CD4-positive, alpha-beta T cell (primary cell): ENCODE results near the gene PRDM16. TPM values are rescaled to one million over a fixed set of nuclear protein-coding genes. Genes with fewer than 3 reads are reported as not detected.

ENCODE experiments used
- ATAC-seq: fragments of 200-7000 bp; cut with Tn5 transposase; one replicate; pipeline ENCODE4 v1.10.0; 2022; ENCODE audit warnings: mild to moderate bottlenecking; ENCODE audit not compliant: poor library complexity
- CTCF ChIA-PET: fragments of 350-600 bp; sonication (Branson Sonifier 250); formaldehyde crosslinking; loops from one replicate; lab custom pipeline; 2021; ENCODE audit warnings: antibody characterized with exemption, inconsistent platforms; lab: Charles Lee
- POLR2A ChIA-PET: fragments of 350-600 bp; sonication (Branson Sonifier 250); formaldehyde crosslinking; loops from one replicate; lab custom pipeline; 2021; ENCODE audit warnings: antibody characterized with exemption, inconsistent platforms; lab: Charles Lee
- DNase-seq, 14 experiments: peaks; one replicate each; pipeline ENCODE4 v3.0.0-alpha.2; 2013 to 2020; ENCODE audit warnings: mixed read lengths in 2 of 14
- H3K27ac ChIP-seq, 2 donors: one replicate each; pipeline versions ENCODE4 v1.5.1 to v1.7.0; 2013; ENCODE audit warnings: low read length in 2 of 2, low read depth in 1 of 2, mild to moderate bottlenecking in 1 of 2
- H3K27me3 ChIP-seq, 2 experiments: 1 replicate in 1 of 2; 2 replicates in 1 of 2; pipeline versions ENCODE4 v1.6.1 to v1.7.0; 2013; ENCODE audit warnings: low read length in 2 of 2, control low read depth in 1 of 2, mild to moderate bottlenecking in 1 of 2, moderate library complexity in 1 of 2; ENCODE audit not compliant: insufficient read depth in 2 of 2, control insufficient read depth in 1 of 2
- H3K36me3 ChIP-seq: one replicate; pipeline ENCODE4 v1.6.1; 2013; ENCODE audit warnings: low read length, control low read depth; ENCODE audit not compliant: insufficient read depth
- H3K4me1 ChIP-seq: one replicate; pipeline ENCODE4 v1.6.1; 2013; ENCODE audit warnings: low read length, control low read depth; ENCODE audit not compliant: insufficient read depth
- H3K4me3 ChIP-seq: one replicate; pipeline ENCODE4 v1.5.1; 2013; ENCODE audit warnings: mild to moderate bottlenecking, low read length, moderate library complexity
- H3K9me3 ChIP-seq, 2 experiments: 1 replicate in 1 of 2; 2 replicates in 1 of 2; pipeline versions ENCODE4 v1.6.1 to v1.7.0; 2013; ENCODE audit warnings: low read length in 2 of 2, mild to moderate bottlenecking in 2 of 2, control low read depth in 1 of 2, moderate library complexity in 1 of 2; ENCODE audit not compliant: control insufficient read depth in 1 of 2, insufficient read depth in 1 of 2
- H3K27ac Mint-ChIP-seq: one replicate; pipeline ENCODE4 v1.8.0; 2020; ENCODE audit warnings: mixed read lengths
- H3K27me3 Mint-ChIP-seq: one replicate; pipeline ENCODE4 v1.8.0; 2021; ENCODE audit warnings: mixed read lengths
- H3K36me3 Mint-ChIP-seq: one replicate; pipeline ENCODE4 v1.8.0; 2021; ENCODE audit warnings: low read depth, mixed read lengths
- H3K4me1 Mint-ChIP-seq: one replicate; pipeline ENCODE4 v1.8.0; 2021; ENCODE audit warnings: low read depth, mixed read lengths
- H3K4me3 Mint-ChIP-seq: one replicate; pipeline ENCODE4 v1.8.0; 2020; ENCODE audit warnings: mild to moderate bottlenecking, mixed read lengths
- H3K9me3 Mint-ChIP-seq: one replicate; pipeline ENCODE4 v1.8.0; 2020; ENCODE audit warnings: mixed read lengths
- intact Hi-C, 2 experiments: fragments of 100-400 bp; cut with DNase I in 1 of 2; cut with micrococcal nuclease in 1 of 2; formaldehyde crosslinking; loops; one replicate each; pipeline versions ENCODE4 v1.15.1 to v1.9.0; 2023 to 2025; cut with DNase I, micrococcal nuclease
- total RNA-seq, 174 experiments: library from RNA in 2 of 174; stranded (reverse) in 2 of 174; gene quantifications; one replicate each; pipeline ENCODE4 v1.2.3 and lab custom pipeline; 2021 to 2026
- TF ChIP-seq, protein P1 (sequence below): fragments of 200-600 bp; IDR thresholded peaks from one replicate; pipeline ENCODE4 v1.8.0; 2022; ENCODE audit warnings: antibody characterized with exemption, mild to moderate bottlenecking

The PRDM16 gene
- total RNA-seq, 2 experiments from 2014 or later = not detected

- Histone ChIP-seq H3K27me3 (peaks cover 0 to 2% of the 10 kb centered on the region in 2 experiments), H3K27ac (no peak overlapping the region), H3K4me1 (no peaks in the 10 kb centered on the region), H3K4me3 (no peak overlapping the region), H3K9me3 (no peaks in the 10 kb centered on the region), H3K36me3 (no peaks in the 10 kb centered on the region)
- ATAC-seq (no peak), DNase-seq (no peak)
- TF ChIP-seq, protein P1, sequence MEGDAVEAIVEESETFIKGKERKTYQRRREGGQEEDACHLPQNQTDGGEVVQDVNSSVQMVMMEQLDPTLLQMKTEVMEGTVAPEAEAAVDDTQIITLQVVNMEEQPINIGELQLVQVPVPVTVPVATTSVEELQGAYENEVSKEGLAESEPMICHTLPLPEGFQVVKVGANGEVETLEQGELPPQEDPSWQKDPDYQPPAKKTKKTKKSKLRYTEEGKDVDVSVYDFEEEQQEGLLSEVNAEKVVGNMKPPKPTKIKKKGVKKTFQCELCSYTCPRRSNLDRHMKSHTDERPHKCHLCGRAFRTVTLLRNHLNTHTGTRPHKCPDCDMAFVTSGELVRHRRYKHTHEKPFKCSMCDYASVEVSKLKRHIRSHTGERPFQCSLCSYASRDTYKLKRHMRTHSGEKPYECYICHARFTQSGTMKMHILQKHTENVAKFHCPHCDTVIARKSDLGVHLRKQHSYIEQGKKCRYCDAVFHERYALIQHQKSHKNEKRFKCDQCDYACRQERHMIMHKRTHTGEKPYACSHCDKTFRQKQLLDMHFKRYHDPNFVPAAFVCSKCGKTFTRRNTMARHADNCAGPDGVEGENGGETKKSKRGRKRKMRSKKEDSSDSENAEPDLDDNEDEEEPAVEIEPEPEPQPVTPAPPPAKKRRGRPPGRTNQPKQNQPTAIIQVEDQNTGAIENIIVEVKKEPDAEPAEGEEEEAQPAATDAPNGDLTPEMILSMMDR = no peak
- Mint-ChIP-seq H3K36me3 (no peaks in the 10 kb centered on the region), H3K4me3 (no peak overlapping the region), H3K9me3 (no peaks in the 10 kb centered on the region), H3K4me1 (no peaks in the 10 kb centered on the region), H3K27ac (no peak overlapping the region), H3K27me3 (peaks cover 4% of the 10 kb centered on the region)
- POLR2A ChIA-PET = no interaction called here
- CTCF ChIA-PET = no interaction called here
- intact Hi-C loops = loop anchor here in 1 of 2 experiments (5.0 kb wide), 1 partner anchor 269 kb away; no protein-coding TSS in a partner anchor
Observed at GRCh38 chr1:3281735-3282134, 212.7 kb downstream of the PRDM16 start.

DNA sequence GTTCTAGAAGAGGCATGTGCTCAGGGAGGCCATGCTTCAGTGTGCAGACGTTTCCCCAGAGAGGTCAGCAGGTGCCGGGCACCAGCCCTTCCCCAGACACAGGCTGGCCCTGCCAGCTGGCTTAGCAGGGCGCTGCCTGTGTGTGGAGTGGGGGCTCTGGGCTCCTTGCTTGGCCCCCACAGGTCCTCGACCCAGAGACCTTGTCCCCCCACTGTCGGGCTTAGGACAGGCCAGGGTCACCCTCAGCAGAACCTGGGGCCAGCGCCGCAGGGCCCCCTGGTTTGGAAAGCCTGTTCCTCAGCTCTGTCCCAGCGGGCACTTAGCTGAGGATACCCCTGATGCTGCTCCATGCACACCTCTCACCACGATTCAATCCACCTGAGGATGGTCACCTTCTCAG lies 213.2 kb downstream of the PRDM16 start:
- peaks cover 4% of the 10 kb centered on the region for H3K27me3 Mint-ChIP-seq
- H3K27ac ChIP-seq = no peak overlapping the region
- ChIA-PET POLR2A (no interaction called here), CTCF (no interaction called here)
- H3K36me3 Mint-ChIP-seq = no peaks in the 10 kb centered on the region
- DNase-seq = no peak
- no peaks in the 10 kb centered on the region for H3K4me1 Mint-ChIP-seq
- H3K9me3 ChIP-seq = no peaks in the 10 kb centered on the region
- H3K36me3 ChIP-seq = no peaks in the 10 kb centered on the region
- intact Hi-C loops = loop anchor here in 1 of 2 experiments (5.0 kb wide), 1 partner anchor 270 kb away; no protein-coding TSS in a partner anchor
- no peaks in the 10 kb centered on the region for H3K4me1 ChIP-seq
- H3K4me3 Mint-ChIP-seq = no peak overlapping the region
- ATAC-seq = no peak
- H3K9me3 Mint-ChIP-seq = no peaks in the 10 kb centered on the region
- H3K27me3 ChIP-seq = peaks cover 0 to 2% of the 10 kb centered on the region in 2 experiments
- no peak overlapping the region for H3K4me3 ChIP-seq
- no peak overlapping the region for H3K27ac Mint-ChIP-seq
- TF ChIP-seq, protein P1 = no peak

GRCh38 chr1:3282656-3283430 lies 213.8 kb downstream of the PRDM16 start:
- POLR2A ChIA-PET = no interaction called here
- CTCF ChIA-PET = no interaction called here
- DNase-seq (no peak), ATAC-seq (no peak)
- Mint-ChIP-seq H3K9me3 (no peaks in the 10 kb centered on the region), H3K27me3 (peaks cover 4% of the 10 kb centered on the region), H3K4me1 (no peaks in the 10 kb centered on the region), H3K36me3 (no peaks in the 10 kb centered on the region), H3K27ac (no peak overlapping the region), H3K4me3 (no peak overlapping the region)
- Histone ChIP-seq H3K9me3 (no peaks in the 10 kb centered on the region), H3K36me3 (no peaks in the 10 kb centered on the region), H3K27ac (no peak overlapping the region), H3K4me1 (no peaks in the 10 kb centered on the region), H3K27me3 (peaks cover 0 to 2% of the 10 kb centered on the region in 2 experiments), H3K4me3 (no peak overlapping the region)
- intact Hi-C loops = loop anchor here in 1 of 2 experiments (5.0 kb wide), 1 partner anchor 271 kb away; no protein-coding TSS in a partner anchor
- TF ChIP-seq, protein P1 = no peak
